GM19023 (cell line): ENCODE results near the gene SLC12A7.
"Not testable (repeated sequence)": the region's sequence is repeated elsewhere in the genome, so short reads cannot be mapped to it uniquely, and the experiment has no call there.

Source experiments
- ATAC-seq: cut with Tn5 transposase; IDR thresholded peaks from one replicate; pipeline ENCODE4 v1.9.1; 2021; ENCODE audit warnings: mild to moderate bottlenecking, moderate library complexity; ENCODE audit not compliant: unreplicated experiment

Gene SLC12A7

DNA sequence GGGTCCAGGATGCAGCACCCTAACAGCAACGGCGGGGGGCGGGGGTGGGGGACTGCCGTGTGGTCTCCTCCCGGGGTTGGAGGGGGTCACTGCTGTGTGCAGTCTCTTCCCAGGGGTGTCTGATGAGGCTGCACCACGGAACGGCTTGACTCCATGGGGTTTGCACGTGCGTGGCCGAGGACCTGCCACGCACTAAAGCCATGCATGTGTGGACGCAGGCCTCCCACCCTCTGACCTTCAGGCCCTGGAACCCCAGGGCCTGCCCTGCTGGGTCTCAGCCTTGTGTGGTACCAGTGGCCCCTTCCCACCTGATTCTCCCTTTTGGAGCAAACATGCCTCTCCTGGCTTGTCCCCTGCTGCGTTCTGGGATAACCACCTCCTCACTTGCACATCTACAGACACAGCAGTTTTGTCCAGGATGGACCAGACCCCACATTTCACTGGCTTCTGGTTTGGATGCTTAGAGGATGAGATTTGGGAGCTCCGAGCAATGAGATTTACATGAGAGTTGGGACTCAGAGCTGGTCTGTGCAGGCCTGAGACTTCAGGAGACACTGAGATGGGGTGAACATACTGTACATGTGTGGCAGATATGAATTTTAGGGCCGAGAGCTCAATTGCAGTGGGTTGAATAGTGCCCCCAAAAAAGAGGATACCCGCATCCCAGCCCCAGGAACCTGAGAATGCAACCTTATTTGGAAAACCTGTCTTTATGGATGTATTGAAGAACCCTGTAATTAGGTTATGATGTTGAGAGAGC, 45.8 kb downstream of the SLC12A7 start:
- ATAC-seq = no peak

DNA sequence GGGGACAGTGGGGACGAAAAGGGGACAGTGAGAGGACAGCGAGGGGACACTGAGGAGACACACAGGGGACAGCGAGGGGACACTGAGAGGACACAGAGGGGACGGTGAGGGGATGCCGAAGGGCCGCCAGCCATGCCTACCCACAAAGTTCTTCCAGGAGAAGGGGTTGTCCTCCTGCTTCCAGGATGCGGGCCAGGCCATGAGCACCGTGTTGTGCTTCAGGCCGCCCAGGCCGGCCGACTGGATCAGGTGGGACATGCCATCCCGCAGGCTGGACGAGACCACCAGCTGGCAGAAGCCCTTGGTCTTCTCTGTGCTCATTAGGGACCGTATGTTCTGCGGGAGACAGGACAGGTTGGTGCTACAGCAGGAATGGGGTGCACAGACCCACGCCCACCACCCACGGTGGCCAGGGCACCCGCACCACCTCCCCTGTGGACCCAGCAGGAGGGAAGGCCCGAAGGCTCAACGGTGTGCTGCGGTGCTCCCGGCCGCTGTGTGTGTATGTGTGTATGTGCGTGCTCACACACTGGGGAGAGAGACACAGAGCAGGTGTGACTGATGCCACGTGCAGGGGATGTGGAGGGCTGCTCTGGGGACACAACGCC, 46.6 kb downstream of the SLC12A7 start:
- no peak for ATAC-seq

DNA sequence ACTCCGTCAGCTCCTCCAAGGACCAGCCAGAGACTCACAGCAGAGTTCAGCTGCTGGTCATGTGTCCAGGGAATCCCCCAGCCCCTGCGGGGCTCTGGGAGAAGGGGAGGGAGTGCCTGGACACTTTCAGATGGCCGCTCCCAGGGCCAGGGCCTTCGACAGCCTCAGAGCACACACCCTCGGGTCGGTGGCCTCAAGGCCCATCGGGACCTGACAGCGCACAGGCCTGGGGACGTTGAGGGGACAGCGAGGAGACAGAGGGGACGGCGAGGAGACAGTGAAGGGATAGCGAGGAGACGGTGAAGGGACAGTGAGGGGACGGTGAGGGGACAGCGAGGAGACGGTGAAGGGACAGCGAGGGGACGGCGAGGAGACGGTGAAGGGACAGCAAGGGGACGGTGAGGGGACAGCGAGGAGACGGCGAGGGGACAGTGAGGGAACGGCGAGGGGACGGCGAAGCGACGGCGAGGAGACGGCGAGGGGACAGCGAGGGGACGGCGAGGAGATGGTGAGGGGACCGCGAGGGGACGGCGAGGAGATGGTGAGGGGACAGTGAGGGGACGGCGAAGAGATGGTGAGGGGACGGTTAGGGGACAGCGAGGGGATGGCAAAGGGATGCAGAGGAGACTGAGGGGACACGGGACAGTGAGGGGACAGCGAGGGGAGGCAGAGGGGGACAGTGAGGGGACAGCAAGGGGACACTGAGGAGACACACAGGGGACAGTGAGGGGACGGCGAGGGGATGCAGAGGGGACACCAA, 47.3 kb downstream of the SLC12A7 start:
- ATAC-seq = no peak

DNA sequence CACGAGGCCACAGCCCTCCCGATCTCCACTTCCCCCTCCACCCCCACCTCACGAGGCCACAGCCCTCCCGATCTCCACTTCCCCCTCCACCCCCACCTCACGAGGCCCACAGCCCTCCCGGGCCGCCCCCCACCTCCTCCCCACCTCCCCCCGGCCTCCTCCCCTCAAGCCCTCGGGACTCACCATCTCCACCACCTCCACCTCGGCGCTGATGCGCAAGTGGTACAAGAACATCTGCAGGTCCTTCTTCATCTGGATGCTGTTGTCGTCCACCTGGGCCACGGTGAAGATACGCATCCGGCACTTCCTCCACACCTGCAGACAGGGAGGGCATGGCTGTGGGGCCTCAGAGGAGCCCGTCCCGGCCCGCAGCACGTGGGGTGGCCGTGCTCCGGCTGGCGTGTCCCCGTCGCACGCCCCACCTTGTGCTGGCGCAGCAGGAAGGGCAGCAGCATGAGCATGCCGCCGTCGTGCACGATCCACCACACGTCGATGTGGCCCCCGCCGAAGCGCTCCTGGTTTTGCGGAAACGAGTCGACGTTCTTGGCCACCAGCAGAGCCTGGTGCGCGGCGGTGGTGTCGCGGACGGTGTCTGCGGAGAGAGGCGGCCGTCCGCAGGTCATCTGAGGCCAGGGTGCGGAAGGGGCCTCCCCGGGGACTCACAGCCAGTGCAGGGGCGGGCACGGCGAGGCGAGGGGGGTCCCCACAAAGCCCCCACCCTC, 48.0 kb downstream of the SLC12A7 start:
- ATAC-seq = no peak

- no peak for ATAC-seq
Measured at GRCh38 chr5:1062761-1063568, 48.9 kb downstream of the SLC12A7 start.

GRCh38 chr5:1061916-1062315, 49.9 kb downstream of the SLC12A7 start:
- no peak for ATAC-seq

DNA sequence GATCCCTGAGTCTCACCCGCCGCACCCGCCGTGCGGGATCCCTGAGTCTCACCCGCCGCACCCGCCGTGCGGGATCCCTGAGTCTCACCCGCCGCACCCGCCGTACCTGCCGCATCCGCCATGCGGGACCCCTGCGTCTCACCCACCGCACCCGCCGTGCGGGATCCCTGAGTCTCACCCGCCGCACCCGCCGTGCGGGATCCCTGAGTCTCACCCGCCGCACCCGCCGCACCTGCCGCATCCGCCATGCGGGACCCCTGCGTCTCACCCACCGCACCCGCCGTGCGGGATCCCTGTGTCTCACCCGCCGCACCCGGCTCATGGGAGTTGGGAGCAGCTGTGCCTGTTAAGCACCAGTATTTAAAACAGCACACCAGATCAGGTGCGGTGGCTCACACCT, 50.6 kb downstream of the SLC12A7 start:
- ATAC-seq = not testable (repeated sequence)

GRCh38 chr5:1060535-1060981, 51.3 kb downstream of the SLC12A7 start:
- no peak for ATAC-seq

DNA sequence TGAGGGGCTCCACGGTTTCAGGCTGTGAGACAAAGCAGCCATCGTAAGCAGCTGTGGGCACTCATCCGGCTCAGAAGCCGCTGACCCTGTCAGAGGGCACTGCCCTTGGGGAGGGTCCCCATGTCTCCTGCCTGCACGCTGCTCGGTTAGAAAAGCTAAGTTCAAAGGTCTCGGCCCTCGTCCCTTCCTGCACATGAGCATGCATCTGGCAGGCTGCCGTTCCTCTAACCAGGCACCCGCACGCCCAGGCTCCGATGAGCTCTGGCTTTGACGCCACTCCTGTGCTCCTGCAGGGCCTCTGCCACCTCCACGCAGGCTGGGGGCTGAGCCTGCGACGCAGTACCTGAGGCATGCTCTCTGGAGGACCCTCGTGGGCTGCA, 52.0 kb downstream of the SLC12A7 start:
- no peak for ATAC-seq

DNA sequence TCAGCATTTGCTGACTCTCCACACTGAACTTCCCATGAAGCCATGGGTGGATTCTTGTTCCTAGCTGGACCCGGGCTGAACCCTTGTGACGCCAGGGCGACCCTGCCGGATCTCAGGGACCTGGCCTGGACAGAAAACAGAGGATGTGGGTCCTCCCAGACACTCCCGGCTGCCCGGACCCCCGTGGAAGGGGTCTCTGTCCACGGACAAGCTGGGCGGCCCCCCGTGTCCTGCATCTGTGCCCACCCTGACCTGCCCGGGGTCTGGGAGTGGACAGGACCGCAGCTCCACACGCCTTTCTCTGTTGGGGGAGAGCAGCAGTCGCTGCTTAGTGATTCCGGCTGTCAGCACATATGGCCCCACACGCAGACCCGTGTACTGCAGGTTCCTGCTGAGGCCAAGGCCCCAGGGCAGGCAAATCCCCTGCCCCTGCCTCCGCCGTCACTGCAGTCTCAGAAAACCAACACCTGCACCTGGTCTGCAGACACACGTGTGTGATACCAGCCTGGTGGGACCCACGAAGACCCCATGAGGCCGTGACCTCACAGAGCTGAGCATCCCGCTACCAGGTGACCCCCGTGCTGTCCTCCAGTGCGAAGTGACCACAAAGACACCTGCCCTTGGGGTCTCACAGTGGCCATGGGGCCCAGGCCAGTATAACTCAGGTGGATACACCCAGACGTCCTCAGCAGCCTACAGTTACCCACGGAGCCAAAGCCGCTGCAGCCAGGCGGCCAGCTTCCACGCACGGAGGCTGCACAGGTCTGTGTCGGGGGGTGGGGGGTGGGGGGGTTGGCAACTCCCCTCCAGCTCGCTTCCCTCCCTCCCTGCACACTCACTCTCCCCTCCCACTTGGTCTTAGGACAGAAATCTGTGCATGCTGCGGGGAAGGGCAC, 52.6 kb downstream of the SLC12A7 start:
- ATAC-seq = no peak

GRCh38 chr5:1058083-1058945, 53.5 kb downstream of the SLC12A7 start:
- ATAC-seq = no peak

- ATAC-seq = no peak
Measured at GRCh38 chr5:1057485-1058082, 54.3 kb downstream of the SLC12A7 start.

DNA sequence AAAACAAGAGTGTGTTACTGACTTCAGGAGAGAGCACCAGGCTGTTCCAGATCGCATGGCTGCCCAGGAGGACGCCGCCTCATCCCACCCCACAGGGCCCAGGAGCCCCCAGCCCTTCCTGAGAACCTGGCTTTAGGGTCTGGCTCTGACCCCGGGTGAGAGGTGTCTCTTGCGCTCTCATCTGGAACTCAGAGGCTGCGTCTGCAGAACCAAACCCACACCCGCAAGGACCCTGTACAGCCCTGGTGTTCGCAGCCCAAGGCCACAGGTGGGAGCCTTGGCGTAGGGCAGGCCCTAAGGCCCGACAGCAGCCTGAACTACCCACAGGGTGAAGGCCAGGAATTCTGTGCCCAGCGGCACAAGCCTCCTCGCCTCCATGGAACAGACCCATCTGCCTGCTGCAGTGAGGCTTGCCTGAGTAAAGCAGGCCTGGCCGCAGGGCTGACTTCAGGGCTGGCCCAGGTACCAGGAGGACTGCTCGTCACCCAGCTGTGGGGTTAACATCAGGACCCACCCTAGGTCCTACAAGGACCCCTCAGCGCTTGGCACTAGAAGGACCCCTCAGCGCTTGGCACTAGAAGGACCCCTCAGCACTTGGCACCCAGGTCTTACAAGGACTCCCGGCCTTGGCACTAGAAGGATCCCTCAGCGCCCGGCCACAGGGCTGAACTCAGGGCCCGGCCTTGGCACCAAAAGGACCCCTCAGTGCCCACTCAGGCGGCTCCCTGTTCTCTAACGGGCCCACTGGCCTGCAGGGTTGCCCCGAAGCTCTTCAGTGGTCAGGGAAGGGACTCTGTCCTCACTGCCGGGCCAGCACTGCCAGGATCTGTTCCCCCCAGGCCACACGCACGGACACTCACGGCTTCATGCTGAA, 55.0 kb downstream of the SLC12A7 start:
- no peak for ATAC-seq

GRCh38 chr5:1055896-1056610, 55.8 kb downstream of the SLC12A7 start:
- no peak for ATAC-seq

GRCh38 chr5:1054799-1055775, 56.8 kb downstream of the SLC12A7 start:
- no peak for ATAC-seq
